Measurements from ENCODE around the gene PPP3CA.

PPP3CA gene

GRCh38 chr4:101286663-101287062 is 60.7 kb downstream of the PPP3CA start:
- no peak for DNase-seq

- no peak for DNase-seq
These were observed 61.3 kb downstream of the PPP3CA start for GRCh38 chr4:101285985-101286384.

DNA sequence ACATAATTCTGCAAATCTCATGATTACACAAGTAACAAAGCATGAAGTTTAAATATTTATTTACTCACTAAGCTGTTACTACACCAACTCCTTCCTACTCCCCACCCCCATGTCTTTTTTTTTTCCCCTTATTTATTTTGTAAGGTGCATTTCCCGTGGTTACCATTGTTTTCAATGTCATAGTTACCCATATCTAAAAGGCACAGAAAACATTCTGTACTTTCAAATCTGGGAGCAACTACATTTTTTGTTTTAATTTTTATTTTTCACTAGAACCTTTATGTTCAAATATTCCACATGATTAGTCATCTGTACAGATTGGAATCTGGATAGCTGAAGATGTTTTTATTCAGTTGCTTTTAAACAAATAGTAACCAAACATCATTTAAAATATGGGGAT is 62.8 kb downstream of the PPP3CA start:
- DNase-seq, result no peak

GRCh38 chr4:101283434-101283833 is 63.9 kb downstream of the PPP3CA start:
- no peak for DNase-seq

GRCh38 chr4:101282076-101282844 is 65.1 kb downstream of the PPP3CA start:
- DNase-seq, result no peak

DNA sequence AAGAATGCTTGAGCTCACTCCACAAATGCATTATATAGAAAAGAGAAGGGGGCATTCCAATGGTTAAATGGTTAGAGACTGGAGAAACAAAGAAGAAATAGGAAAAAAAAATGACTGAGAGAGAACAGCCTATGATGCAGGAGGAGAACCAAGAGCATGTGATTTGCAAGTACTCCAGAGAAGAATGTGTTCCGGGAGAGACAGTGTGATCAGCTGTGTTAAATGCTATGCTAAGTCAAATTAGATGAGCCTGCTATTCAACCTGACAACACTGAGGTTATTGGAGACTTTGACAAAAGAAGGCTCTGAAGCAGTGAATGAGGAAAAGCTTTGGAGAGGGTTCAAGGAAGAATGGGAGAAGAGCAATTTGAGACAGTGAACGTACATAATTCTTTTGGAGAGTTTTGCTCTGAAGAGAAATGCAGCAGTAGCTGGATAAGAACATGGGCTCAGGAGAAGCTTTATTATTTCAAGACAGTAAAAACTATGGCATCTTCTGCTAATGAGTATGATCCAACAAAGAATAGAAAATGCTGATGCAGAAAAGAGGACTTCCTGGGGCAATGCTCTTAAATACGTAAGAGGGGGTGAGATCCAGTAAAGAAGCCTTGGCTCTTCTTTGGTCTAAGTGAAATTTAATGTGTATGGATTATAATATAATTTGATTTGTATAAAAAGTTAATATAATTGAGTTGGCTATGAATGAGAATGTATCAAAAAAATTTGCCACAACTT is 66.3 kb downstream of the PPP3CA start:
- DNase-seq, result no peak

GRCh38 chr4:101279377-101279871 is 67.9 kb downstream of the PPP3CA start:
- no peak for DNase-seq

GRCh38 chr4:101277671-101278070 is 69.7 kb downstream of the PPP3CA start:
- no peak for DNase-seq

GRCh38 chr4:101276661-101277060 is 70.7 kb downstream of the PPP3CA start:
- no peak for DNase-seq

DNA sequence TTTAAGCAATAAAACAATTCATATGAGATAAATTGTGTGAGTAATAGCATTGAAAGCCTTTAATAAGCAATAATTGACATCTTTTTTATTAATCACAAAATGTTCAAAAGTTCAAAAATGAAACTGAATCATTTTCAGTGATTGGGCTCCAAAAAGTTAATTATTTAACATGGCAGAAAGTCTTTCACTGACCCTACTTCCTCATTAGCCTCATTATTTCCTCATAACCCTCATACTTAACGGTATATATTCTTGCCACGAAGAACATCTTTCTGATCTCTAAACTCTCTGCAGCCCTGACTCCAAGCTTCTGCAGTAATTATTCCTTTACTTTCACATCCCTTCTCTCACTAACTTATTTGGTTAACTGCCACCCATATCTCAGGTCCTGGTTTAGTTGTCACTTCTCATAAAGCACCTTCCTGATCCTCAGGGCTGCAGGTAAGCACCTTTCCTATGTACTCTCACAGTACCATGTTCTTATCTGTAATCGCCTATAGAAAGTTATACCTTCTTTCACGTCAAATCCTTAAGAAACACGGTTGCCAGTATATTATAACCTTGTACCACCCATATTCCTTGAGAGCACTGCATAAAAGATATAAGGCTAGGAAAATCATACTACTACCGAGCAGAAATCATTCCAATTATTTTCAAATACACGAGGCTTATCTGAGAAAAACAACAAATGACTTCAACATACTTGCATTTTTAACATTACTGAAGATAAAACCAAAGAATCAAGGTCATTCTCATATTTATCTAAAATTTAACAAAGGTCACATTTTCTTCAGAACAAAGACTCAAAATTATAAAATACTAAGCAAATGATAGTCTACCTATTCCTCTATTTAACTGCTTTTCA is 72.2 kb downstream of the PPP3CA start:
- DNase-seq, result no peak

GRCh38 chr4:101271516-101271915 is 75.8 kb downstream of the PPP3CA start:
- no peak for DNase-seq

DNA sequence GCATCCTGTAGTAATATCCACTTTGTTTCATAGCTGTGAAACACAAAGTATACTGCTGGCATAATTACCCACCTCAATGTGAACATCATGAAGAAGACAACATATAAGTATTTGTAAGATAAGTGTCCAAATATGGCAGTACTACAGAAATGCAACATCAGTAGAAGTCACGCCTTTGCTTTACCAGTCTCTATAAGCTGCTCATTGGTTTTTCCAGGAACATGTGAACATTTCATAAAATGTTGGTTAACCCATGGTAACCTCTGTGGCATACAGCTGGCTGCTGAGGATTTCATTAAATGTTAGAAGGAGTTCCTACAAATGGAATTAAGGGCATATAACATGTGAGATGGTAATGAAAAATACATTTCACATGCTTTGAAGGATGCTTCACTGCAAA is 77.6 kb downstream of the PPP3CA start:
- DNase-seq, result no peak

- DNase-seq, result no peak
These were observed 81.5 kb downstream of the PPP3CA start for GRCh38 chr4:101265816-101266172.

GRCh38 chr4:101264993-101265815 is 82.1 kb downstream of the PPP3CA start:
- no peak for DNase-seq

GRCh38 chr4:101264512-101264911 is 82.8 kb downstream of the PPP3CA start:
- DNase-seq, result no peak

DNA sequence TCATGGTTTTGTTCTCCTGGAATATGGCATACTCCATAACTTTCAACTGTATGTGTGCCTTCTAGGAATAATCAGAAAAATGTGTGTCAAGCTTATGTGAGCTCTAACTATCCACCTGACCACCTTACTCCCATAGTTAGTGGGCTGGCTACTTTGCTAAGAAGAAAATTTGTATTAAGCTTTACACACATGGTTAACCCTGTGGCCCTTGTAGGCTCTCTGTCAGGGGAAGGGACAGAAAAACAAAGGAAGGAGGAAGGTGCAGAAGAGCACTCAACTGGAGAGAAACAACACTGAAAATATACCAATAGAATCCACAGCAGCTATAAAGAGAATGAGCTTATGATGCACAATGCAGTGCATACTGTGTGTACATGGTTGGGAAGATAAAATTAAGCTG is 84.6 kb downstream of the PPP3CA start:
- DNase-seq, result no peak

DNA sequence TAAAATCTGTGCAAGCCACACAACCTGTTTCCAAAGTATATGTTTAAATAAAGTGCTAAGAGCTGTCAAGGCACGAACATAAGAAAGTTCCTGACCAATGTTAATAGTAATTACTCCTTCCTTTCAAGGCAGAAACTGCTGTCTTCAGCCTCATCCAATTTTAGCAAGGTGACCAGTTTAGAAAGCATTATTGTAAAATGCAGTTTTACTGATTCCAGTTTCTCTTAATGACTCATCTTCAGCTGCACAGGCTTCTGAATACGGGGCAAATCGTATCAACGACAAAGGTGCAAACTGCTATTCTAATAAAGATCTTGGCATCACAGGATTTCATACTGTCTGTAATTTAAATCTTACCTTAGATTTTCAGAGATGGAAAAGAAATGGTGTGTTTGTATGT is 87.5 kb downstream of the PPP3CA start:
- no peak for DNase-seq

- DNase-seq, result no peak
These were observed 88.4 kb downstream of the PPP3CA start for GRCh38 chr4:101258883-101259282.

- DNase-seq, result peak; percentile 98
These were observed 91.1 kb downstream of the PPP3CA start for GRCh38 chr4:101256222-101256621.

GRCh38 chr4:101254776-101255175 is 92.5 kb downstream of the PPP3CA start:
- no peak for DNase-seq

DNA sequence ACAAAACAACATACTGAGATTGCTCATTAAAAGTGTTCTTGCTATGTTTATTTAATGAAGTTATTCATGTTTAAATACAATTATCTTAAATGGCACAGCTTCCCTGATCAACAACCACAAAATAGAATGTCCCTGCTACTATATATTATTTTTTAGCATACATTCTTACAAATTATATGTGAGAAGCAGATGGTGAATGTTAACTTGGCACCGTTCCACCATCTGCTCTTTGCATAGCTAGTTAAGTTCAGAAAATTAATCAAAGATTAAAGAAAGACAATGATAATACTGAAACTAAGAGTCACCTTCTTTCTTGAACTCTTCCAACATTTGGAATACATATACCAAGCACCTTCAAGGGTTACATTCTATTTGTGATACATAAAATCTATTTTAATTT is 94.2 kb downstream of the PPP3CA start:
- DNase-seq, result no peak

GRCh38 chr4:101252721-101253120 is 94.6 kb downstream of the PPP3CA start:
- no peak for DNase-seq

GRCh38 chr4:101251261-101251660 is 96.1 kb downstream of the PPP3CA start:
- DNase-seq, result no peak

Measured in DMS153 (cell line).